ENCODE measurements around the gene PIK3C2G.

- no peak for TF ChIP-seq CTCF (IDR thresholded peaks at IDR 0.05)
- TF ChIP-seq POLR2AphosphoS5 (IDR thresholded peaks at IDR 0.05; ENCODE audit: insufficient read depth in 1 of 2, low read depth in 1 of 2) = no peak
- TF ChIP-seq POLR2A (IDR thresholded peaks at IDR 0.05) = no peak
These were observed 351.7 kb downstream of the PIK3C2G start for GRCh38 chr12:18612971-18613370.

Measured in vagina (tissue), 2 donors.